K562 (cell line): ENCODE data around the gene OR5A1. TPM values are rescaled to one million over a fixed set of nuclear protein-coding genes. Genes with fewer than 3 reads are reported as not detected.
"Not testable (repeated sequence)": the region's sequence is repeated elsewhere in the genome, so short reads cannot be mapped to it uniquely, and the experiment has no call there.

ENCODE experiments used
- ATAC-seq: fragments of 200-7000 bp; cut with Tn5 transposase; 3 replicates; pipeline ENCODE4 v1.9.1; 2020; ENCODE audit warnings: moderate library complexity
- BruUV-seq: library from RNA; stranded (reverse); fragments of 400-500 nt; replicated peaks from 2 replicates; lab custom pipeline; 2021; lab: Mats Ljungman, UMichigan
- CTCF ChIA-PET: fragments of 300-600 bp; formaldehyde crosslinking; extraction: SDS; loops from one replicate; lab custom pipeline; 2021; ENCODE audit warnings: low intra/inter-chr PET ratio; lab: Yijun Ruan, JAX
- POLR2A ChIA-PET: fragments of 300-600, 350-650 bp; sonication (Branson Sonifier 250); formaldehyde crosslinking; extraction: SDS; loops from one replicate; lab custom pipeline; 2021; ENCODE audit warnings: antibody characterized with exemption, inconsistent platforms; lab: Yijun Ruan, JAX
- DNase-seq, 4 experiments: peaks; one replicate each; pipeline versions ENCODE4 v3.0.0 to v3.0.0-alpha.2; 2011 to 2018; ENCODE audit warnings: low spot score in 3 of 4, mixed read lengths in 3 of 4; ENCODE audit errors: extremely low read depth in 1 of 4
- FAIRE-seq: peaks from 2 replicates; lab custom pipeline; 2011; peaks lifted over from hg19 to GRCh38; lab: Jason Lieb, UNC
- H2AFZ ChIP-seq: 2 replicates; pipeline ENCODE4 v1.6.0; 2011; ENCODE audit warnings: low read depth, low read length, control low read depth, inconsistent platforms
- H3K27ac ChIP-seq: fragments of 200-600 bp; 3 replicates; pipeline ENCODE4 v1.8.0; 2011; ENCODE audit warnings: low read depth, mild to moderate bottlenecking, control low read depth, inconsistent platforms, low read length, moderate library complexity, mixed read lengths; ENCODE audit errors: extremely low read depth
- H3K27me3 ChIP-seq, 2 experiments: fragments of 300-600 bp in 1 of 2; 2 replicates in 1 of 2; 3 replicates in 1 of 2; pipeline versions ENCODE4 v1.6.0 to v1.8.0; 2011; ENCODE audit warnings: inconsistent platforms in 2 of 2, low read length in 2 of 2, mild to moderate bottlenecking in 1 of 2, mixed read lengths in 1 of 2, moderate library complexity in 1 of 2; ENCODE audit not compliant: control insufficient read depth in 2 of 2, insufficient read depth in 2 of 2
- H3K36me3 ChIP-seq: fragments of 300-600 bp; 3 replicates; pipeline ENCODE4 v1.8.0; 2011; ENCODE audit warnings: mild to moderate bottlenecking, low read length, inconsistent platforms; ENCODE audit not compliant: control insufficient read depth, insufficient read depth
- H3K4me1 ChIP-seq, 2 experiments: fragments of 200-600 bp in 1 of 2; replicated peaks in 1 of 2; 2 replicates in 1 of 2; 3 replicates in 1 of 2; pipeline versions ENCODE4 v1.5.1 to v1.8.0; 2011; ENCODE audit warnings: inconsistent platforms in 2 of 2, low read length in 2 of 2, mild to moderate bottlenecking in 1 of 2, mixed read lengths in 1 of 2, moderate library complexity in 1 of 2; ENCODE audit not compliant: control insufficient read depth in 2 of 2, insufficient read depth in 2 of 2
- H3K4me2 ChIP-seq: 2 replicates; pipeline ENCODE4 v1.6.1; 2011; ENCODE audit warnings: low read length, control low read depth, inconsistent platforms, mixed read lengths; ENCODE audit not compliant: insufficient read depth
- H3K4me3 ChIP-seq: fragments of 200-600 bp; sonication (generic), shearing (Covaris generic); 2 replicates; pipeline ENCODE4 v1.5.1; 2016; ENCODE audit warnings: control low read depth, inconsistent platforms
- H3K79me2 ChIP-seq: fragments of 200-600 bp; 3 replicates; pipeline ENCODE4 v1.8.0; 2011; ENCODE audit warnings: low read length, inconsistent platforms; ENCODE audit not compliant: control insufficient read depth, insufficient read depth
- H3K9ac ChIP-seq, 2 experiments: 2 replicates each; pipeline versions ENCODE4 v1.6.0 to v1.6.1; 2011; ENCODE audit warnings: low read depth in 2 of 2, low read length in 2 of 2, control low read depth in 1 of 2, inconsistent platforms in 1 of 2, mild to moderate bottlenecking in 1 of 2, mixed read lengths in 1 of 2; ENCODE audit not compliant: insufficient read depth in 1 of 2
- H3K9me1 ChIP-seq: one replicate; pipeline ENCODE4 v1.6.0; 2011; ENCODE audit warnings: inconsistent platforms, mild to moderate bottlenecking, low read length, moderate library complexity; ENCODE audit not compliant: control insufficient read depth, insufficient read depth
- H3K9me3 ChIP-seq: replicated peaks from 2 replicates; pipeline ENCODE4 v1.5.1; 2011; ENCODE audit warnings: low read depth, low read length, inconsistent platforms; ENCODE audit not compliant: control insufficient read depth, insufficient read depth
- H4K20me1 ChIP-seq: replicated peaks from 2 replicates; pipeline ENCODE4 v1.6.1; 2011; ENCODE audit warnings: low read length, inconsistent platforms, mixed read lengths; ENCODE audit not compliant: control insufficient read depth, insufficient read depth
- WGBS: fragments of 100-300 bp; shearing (Covaris generic); methylation state at CpG from one replicate; pipeline ENCODE4 v1.1.6; 2016; ENCODE audit warnings: low coverage, mixed read lengths; ENCODE audit not compliant: insufficient coverage; ENCODE audit errors: missing lambda C conversion rate; 5-methylcytosine and 5-hydroxymethylcytosine counted together
- in situ Hi-C: fragments of 300-500 bp; cut with MboI; formaldehyde crosslinking; loops from 4 replicates; pipeline ENCODE4 v1.15.0; 2018; ENCODE audit warnings: inconsistent platforms, mixed read lengths
- intact Hi-C: fragments of 100-400 bp; cut with micrococcal nuclease; formaldehyde crosslinking; loops from 2 replicates; pipeline ENCODE4 v1.14.2; 2022
- polyA plus RNA-seq, 8 experiments: library from polyadenylated mRNA; depleted of rRNA in 4 of 8; stranded (reverse) in 5 of 8; unstranded in 3 of 8; fragments of >200 nt; fragmentation: Nextera tagmentation in 2 of 8; fragmentation: Illumina TruSeq in 1 of 8; extraction: Ambion mirVana in 2 of 8; extraction: Trizol in 1 of 8; gene quantifications; 2 replicates each; pipeline versions ENCODE4 v1.2.1 to v1.2.3, GENCODE V29; 2011 to 2014; ENCODE audit warnings: inconsistent platforms in 1 of 8, missing spikeins in 1 of 8
- total RNA-seq, 7 experiments: library from RNA; depleted of rRNA in 6 of 7; stranded (reverse); fragments of >200 nt in 6 of 7; fragmentation: Illumina TruSeq in 2 of 7; extraction: Trizol in 2 of 7; gene quantifications; 2 replicates each; pipeline versions ENCODE4 v1.2.1 to v1.2.3, GENCODE V29; 2011 to 2021; ENCODE audit warnings: low replicate concordance in 1 of 7
- TF ChIP-seq, protein P1 (sequence below), 2 experiments: fragments of 450-650 bp; IDR thresholded peaks; 2 replicates each; pipeline ENCODE4 v1.6.1; 2018; ENCODE audit warnings: mild to moderate bottlenecking in 2 of 2, low read depth in 1 of 2; ENCODE audit not compliant: partially characterized antibody in 2 of 2

The OR5A1 gene
- total and polyA plus RNA-seq, 9 of the 15 experiments (the other 6 are each of a cell fraction or from before 2014, with no cell fraction given): not detected

DNA sequence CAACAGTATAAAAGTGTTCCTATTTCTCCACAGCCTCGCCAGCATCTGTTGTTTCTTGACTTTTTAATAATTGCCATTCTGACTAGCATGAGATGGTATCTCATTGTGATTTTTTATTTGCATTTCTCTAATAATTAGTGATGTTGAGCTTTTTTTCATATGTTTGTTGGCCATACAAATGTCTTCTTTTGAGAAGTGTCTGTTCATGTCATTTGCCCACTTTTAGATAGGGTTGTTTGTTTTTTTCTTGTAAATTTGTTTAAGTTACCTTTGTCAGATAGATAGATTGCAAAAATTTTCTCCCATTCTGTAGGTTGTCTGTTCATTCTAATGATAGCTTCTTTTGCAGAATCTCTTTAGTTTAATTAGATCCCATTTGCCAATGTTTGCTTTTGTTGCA is 9.4 kb downstream of the OR5A1 start:
- TF ChIP-seq, protein P1, sequence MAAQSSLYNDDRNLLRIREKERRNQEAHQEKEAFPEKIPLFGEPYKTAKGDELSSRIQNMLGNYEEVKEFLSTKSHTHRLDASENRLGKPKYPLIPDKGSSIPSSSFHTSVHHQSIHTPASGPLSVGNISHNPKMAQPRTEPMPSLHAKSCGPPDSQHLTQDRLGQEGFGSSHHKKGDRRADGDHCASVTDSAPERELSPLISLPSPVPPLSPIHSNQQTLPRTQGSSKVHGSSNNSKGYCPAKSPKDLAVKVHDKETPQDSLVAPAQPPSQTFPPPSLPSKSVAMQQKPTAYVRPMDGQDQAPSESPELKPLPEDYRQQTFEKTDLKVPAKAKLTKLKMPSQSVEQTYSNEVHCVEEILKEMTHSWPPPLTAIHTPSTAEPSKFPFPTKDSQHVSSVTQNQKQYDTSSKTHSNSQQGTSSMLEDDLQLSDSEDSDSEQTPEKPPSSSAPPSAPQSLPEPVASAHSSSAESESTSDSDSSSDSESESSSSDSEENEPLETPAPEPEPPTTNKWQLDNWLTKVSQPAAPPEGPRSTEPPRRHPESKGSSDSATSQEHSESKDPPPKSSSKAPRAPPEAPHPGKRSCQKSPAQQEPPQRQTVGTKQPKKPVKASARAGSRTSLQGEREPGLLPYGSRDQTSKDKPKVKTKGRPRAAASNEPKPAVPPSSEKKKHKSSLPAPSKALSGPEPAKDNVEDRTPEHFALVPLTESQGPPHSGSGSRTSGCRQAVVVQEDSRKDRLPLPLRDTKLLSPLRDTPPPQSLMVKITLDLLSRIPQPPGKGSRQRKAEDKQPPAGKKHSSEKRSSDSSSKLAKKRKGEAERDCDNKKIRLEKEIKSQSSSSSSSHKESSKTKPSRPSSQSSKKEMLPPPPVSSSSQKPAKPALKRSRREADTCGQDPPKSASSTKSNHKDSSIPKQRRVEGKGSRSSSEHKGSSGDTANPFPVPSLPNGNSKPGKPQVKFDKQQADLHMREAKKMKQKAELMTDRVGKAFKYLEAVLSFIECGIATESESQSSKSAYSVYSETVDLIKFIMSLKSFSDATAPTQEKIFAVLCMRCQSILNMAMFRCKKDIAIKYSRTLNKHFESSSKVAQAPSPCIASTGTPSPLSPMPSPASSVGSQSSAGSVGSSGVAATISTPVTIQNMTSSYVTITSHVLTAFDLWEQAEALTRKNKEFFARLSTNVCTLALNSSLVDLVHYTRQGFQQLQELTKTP (IDR thresholded peaks at IDR 0.05; ENCODE audit: low read depth in 1 of 2, partially characterized antibody in 2 of 2): peak in 1 of 2 experiments; percentile 95
- H3K4me1 ChIP-seq, H3K9ac ChIP-seq, POLR2A ChIA-PET, BruUV-seq, FAIRE-seq, CTCF ChIA-PET, H2AFZ ChIP-seq, H3K4me2 ChIP-seq, H3K36me3 ChIP-seq, H3K9me3 ChIP-seq, intact Hi-C loops, in situ Hi-C loops, H3K27ac ChIP-seq, DNase-seq, H3K27me3 ChIP-seq, H3K79me2 ChIP-seq, ATAC-seq, H4K20me1 ChIP-seq, H3K9me1 ChIP-seq, H3K4me3 ChIP-seq: not testable (repeated sequence)
- 0% methylated on average over 1 of the region's 1 CpG for WGBS
